WTC11 (cell line): ENCODE data around the gene CSPG4. TPM values are rescaled to one million over a fixed set of nuclear protein-coding genes. Genes with fewer than 3 reads are reported as not detected.
"Not testable (repeated sequence)": the region's sequence is repeated elsewhere in the genome, so short reads cannot be mapped to it uniquely, and the experiment has no call there.

Source experiments
- ATAC-seq: fragments of 200-7000 bp; cut with Tn5 transposase; 2 replicates; pipeline ENCODE4 v1.10.0; 2021; ENCODE audit warnings: mild to moderate bottlenecking, moderate library complexity
- CTCF ChIA-PET: fragments of 300-600 bp; sonication (Branson Sonifier 250); formaldehyde crosslinking; loops from one replicate; lab custom pipeline; 2021; ENCODE audit warnings: antibody characterized with exemption; lab: Charles Lee
- POLR2A ChIA-PET: fragments of 350-600 bp; sonication (Branson Sonifier 250); formaldehyde crosslinking; loops from one replicate; lab custom pipeline; 2021; ENCODE audit warnings: antibody characterized with exemption; lab: Charles Lee
- DNase-seq: peaks from one replicate; pipeline ENCODE4 v3.0.0; 2021; ENCODE audit warnings: low spot score
- H3K27ac Mint-ChIP-seq: 2 replicates; pipeline ENCODE4 v1.8.0; 2021; ENCODE audit warnings: mixed read lengths
- H3K27me3 Mint-ChIP-seq: 2 replicates; pipeline ENCODE4 v1.8.0; 2021; ENCODE audit warnings: low read depth, mild to moderate bottlenecking, moderate library complexity, mixed read lengths
- H3K36me3 Mint-ChIP-seq: 2 replicates; pipeline ENCODE4 v1.8.0; 2021; ENCODE audit warnings: mixed read lengths
- H3K4me1 Mint-ChIP-seq: 2 replicates; pipeline ENCODE4 v1.8.0; 2022; ENCODE audit warnings: mixed read lengths
- H3K4me3 Mint-ChIP-seq: 2 replicates; pipeline ENCODE4 v1.8.0; 2021; ENCODE audit warnings: mild to moderate bottlenecking, moderate library complexity, mixed read lengths
- H3K9me3 Mint-ChIP-seq: 2 replicates; pipeline ENCODE4 v1.8.0; 2021; ENCODE audit warnings: mixed read lengths
- NFATC4 ChIP-seq: fragments of 250-450 bp; sonication (Bioruptor Pico); IDR thresholded peaks from 2 replicates; pipeline ENCODE4 v1.9.0; 2021; ENCODE audit warnings: mild to moderate bottlenecking
- SMAD4 ChIP-seq: sonication (generic); formaldehyde crosslinking; IDR thresholded peaks from 2 replicates; pipeline ENCODE4 v1.8.0; 2022; ENCODE audit warnings: mild to moderate bottlenecking, missing genetic modification reagents
- total RNA-seq: library from RNA; stranded (reverse); gene quantifications from 3 replicates; pipeline ENCODE4 v1.2.3, GENCODE V29; 2021
- TF ChIP-seq, protein P1 (sequence below): fragments of 250-450 bp; sonication (Bioruptor Pico); IDR thresholded peaks from 2 replicates; pipeline ENCODE4 v1.9.0; 2021; ENCODE audit warnings: mild to moderate bottlenecking
- TF ChIP-seq, protein P2 (sequence below): sonication (generic); formaldehyde crosslinking; IDR thresholded peaks from 2 replicates; pipeline ENCODE4 v1.8.1; 2023; ENCODE audit warnings: mild to moderate bottlenecking, missing genetic modification reagents, borderline replicate concordance
- TF ChIP-seq, protein P3 (sequence below): sonication (generic); formaldehyde crosslinking; IDR thresholded peaks from 2 replicates; pipeline ENCODE4 v1.8.1; 2022; ENCODE audit warnings: low read depth, mild to moderate bottlenecking, moderate library complexity, missing genetic modification reagents, borderline replicate concordance
- TF ChIP-seq, protein P4 (sequence below): fragments of 250-450 bp; sonication (Bioruptor Pico); IDR thresholded peaks from 2 replicates; pipeline ENCODE4 v2.1.2; 2022; ENCODE audit warnings: mild to moderate bottlenecking, moderate library complexity
- TF ChIP-seq, protein P5 (sequence below): fragments of 250-450 bp; sonication (Bioruptor Pico); IDR thresholded peaks from 2 replicates; pipeline ENCODE4 v1.9.0; 2021; ENCODE audit warnings: mild to moderate bottlenecking
- TF ChIP-seq, protein P6 (sequence below): sonication (generic); formaldehyde crosslinking; IDR thresholded peaks from 2 replicates; pipeline ENCODE4 v1.8.1; 2023; ENCODE audit warnings: mild to moderate bottlenecking, missing genetic modification reagents

Gene CSPG4
- total RNA-seq, 1 experiment from 2014 or later = 2.9 TPM

DNA sequence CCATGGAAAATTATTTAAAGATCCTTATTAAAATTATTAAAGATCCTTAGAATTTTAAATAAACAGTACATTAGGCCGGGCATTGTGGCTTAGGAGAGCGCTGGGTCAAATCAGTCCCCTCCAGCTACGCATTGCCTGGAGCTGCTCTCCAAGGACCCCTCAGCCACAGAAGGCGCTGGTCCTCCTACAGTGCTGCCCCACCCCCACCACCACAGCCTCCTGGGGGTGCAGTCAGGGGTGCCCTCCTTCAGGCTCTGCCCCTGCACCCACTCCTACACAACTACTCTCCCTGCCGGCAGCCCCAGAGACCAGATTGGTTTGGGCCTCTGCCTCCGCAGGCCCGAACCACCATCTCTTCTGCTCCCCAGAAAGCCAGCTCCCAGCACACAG lies 47.5 kb upstream of the CSPG4 start:
- H3K27me3 Mint-ChIP-seq, DNase-seq, POLR2A ChIA-PET, H3K4me3 Mint-ChIP-seq, H3K9me3 Mint-ChIP-seq, ATAC-seq, H3K36me3 Mint-ChIP-seq: not testable (repeated sequence)
- Mint-ChIP-seq H3K4me1 (peaks cover 25% of the 10 kb centered on the region), H3K27ac (peak overlapping the region; percentile 82)
- CTCF ChIA-PET = interaction anchor here (0.9 kb wide), 2 partner anchors 42 to 74 kb away, joined by 3 to 4 read pairs; no protein-coding TSS in a partner anchor

DNA sequence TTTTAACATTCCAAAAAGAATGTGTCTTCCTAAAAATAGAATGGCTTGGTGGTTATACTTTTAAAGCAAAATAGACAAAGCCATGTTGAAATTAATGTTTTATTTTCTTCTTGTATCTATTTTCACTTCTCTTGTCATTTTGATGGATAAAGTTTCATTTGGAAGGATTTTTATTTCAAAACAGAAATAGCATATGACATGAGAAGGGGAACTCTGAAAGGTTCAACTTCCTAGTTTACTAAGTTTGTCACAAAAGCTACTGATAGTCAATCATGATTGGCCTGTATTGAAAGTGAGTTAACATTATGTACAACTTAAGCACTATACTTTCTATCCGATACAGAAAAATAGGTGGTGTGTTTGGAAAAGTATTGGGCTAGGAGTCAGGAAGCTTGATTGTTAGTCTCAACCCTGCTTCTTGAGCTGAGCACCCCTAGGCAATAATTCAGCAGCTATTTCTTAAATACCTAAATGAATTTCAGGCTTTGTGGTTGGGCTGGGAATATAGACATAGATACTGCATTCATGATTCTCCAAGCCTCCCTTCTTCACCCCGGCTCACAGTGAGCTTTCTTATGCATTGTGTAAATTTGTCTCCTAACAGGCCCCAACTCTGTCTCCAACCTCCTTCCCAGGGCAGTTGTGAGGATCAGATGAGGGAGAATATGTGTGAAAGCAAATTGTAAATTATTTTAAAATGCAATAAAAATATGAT lies 46.9 kb upstream of the CSPG4 start:
- Mint-ChIP-seq H3K27me3 (peaks cover 3% of the 10 kb centered on the region), H3K4me1 (peaks cover 25% of the 10 kb centered on the region), H3K4me3 (peak overlapping the region; percentile 78), H3K36me3 (no peaks in the 10 kb centered on the region), H3K9me3 (no peaks in the 10 kb centered on the region), H3K27ac (peak overlapping the region; percentile 65; the same call in 1 of the 2 replicates)
- CTCF ChIA-PET = interaction anchor here (0.9 kb wide), 2 partner anchors 42 to 73 kb away, joined by 3 to 4 read pairs; no protein-coding TSS in a partner anchor
- DNase-seq = no peak
- no peak for TF ChIP-seq NFATC4 (CRISPR knock-in tag)
- TF ChIP-seq, protein P1, sequence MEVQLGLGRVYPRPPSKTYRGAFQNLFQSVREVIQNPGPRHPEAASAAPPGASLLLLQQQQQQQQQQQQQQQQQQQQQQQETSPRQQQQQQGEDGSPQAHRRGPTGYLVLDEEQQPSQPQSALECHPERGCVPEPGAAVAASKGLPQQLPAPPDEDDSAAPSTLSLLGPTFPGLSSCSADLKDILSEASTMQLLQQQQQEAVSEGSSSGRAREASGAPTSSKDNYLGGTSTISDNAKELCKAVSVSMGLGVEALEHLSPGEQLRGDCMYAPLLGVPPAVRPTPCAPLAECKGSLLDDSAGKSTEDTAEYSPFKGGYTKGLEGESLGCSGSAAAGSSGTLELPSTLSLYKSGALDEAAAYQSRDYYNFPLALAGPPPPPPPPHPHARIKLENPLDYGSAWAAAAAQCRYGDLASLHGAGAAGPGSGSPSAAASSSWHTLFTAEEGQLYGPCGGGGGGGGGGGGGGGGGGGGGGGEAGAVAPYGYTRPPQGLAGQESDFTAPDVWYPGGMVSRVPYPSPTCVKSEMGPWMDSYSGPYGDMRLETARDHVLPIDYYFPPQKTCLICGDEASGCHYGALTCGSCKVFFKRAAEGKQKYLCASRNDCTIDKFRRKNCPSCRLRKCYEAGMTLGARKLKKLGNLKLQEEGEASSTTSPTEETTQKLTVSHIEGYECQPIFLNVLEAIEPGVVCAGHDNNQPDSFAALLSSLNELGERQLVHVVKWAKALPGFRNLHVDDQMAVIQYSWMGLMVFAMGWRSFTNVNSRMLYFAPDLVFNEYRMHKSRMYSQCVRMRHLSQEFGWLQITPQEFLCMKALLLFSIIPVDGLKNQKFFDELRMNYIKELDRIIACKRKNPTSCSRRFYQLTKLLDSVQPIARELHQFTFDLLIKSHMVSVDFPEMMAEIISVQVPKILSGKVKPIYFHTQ (CRISPR knock-in tag) = no peak
- TF ChIP-seq, protein P2, sequence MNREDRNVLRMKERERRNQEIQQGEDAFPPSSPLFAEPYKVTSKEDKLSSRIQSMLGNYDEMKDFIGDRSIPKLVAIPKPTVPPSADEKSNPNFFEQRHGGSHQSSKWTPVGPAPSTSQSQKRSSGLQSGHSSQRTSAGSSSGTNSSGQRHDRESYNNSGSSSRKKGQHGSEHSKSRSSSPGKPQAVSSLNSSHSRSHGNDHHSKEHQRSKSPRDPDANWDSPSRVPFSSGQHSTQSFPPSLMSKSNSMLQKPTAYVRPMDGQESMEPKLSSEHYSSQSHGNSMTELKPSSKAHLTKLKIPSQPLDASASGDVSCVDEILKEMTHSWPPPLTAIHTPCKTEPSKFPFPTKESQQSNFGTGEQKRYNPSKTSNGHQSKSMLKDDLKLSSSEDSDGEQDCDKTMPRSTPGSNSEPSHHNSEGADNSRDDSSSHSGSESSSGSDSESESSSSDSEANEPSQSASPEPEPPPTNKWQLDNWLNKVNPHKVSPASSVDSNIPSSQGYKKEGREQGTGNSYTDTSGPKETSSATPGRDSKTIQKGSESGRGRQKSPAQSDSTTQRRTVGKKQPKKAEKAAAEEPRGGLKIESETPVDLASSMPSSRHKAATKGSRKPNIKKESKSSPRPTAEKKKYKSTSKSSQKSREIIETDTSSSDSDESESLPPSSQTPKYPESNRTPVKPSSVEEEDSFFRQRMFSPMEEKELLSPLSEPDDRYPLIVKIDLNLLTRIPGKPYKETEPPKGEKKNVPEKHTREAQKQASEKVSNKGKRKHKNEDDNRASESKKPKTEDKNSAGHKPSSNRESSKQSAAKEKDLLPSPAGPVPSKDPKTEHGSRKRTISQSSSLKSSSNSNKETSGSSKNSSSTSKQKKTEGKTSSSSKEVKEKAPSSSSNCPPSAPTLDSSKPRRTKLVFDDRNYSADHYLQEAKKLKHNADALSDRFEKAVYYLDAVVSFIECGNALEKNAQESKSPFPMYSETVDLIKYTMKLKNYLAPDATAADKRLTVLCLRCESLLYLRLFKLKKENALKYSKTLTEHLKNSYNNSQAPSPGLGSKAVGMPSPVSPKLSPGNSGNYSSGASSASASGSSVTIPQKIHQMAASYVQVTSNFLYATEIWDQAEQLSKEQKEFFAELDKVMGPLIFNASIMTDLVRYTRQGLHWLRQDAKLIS (CRISPR knock-in tag) = no peak
- TF ChIP-seq, protein P3, sequence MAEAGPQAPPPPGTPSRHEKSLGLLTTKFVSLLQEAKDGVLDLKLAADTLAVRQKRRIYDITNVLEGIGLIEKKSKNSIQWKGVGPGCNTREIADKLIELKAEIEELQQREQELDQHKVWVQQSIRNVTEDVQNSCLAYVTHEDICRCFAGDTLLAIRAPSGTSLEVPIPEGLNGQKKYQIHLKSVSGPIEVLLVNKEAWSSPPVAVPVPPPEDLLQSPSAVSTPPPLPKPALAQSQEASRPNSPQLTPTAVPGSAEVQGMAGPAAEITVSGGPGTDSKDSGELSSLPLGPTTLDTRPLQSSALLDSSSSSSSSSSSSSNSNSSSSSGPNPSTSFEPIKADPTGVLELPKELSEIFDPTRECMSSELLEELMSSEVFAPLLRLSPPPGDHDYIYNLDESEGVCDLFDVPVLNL (CRISPR knock-in tag) = no peak
- TF ChIP-seq, protein P4, sequence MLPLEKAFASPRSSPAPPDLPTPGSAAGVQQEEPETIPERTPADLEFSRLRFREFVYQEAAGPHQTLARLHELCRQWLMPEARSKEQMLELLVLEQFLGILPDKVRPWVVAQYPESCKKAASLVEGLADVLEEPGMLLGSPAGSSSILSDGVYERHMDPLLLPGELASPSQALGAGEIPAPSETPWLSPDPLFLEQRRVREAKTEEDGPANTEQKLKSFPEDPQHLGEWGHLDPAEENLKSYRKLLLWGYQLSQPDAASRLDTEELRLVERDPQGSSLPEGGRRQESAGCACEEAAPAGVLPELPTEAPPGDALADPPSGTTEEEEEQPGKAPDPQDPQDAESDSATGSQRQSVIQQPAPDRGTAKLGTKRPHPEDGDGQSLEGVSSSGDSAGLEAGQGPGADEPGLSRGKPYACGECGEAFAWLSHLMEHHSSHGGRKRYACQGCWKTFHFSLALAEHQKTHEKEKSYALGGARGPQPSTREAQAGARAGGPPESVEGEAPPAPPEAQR (CRISPR knock-in tag) = no peak
- TF ChIP-seq, protein P5, sequence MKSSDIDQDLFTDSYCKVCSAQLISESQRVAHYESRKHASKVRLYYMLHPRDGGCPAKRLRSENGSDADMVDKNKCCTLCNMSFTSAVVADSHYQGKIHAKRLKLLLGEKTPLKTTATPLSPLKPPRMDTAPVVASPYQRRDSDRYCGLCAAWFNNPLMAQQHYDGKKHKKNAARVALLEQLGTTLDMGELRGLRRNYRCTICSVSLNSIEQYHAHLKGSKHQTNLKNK (CRISPR knock-in tag) = no peak
- TF ChIP-seq SMAD4 = no peak
- TF ChIP-seq, protein P6, sequence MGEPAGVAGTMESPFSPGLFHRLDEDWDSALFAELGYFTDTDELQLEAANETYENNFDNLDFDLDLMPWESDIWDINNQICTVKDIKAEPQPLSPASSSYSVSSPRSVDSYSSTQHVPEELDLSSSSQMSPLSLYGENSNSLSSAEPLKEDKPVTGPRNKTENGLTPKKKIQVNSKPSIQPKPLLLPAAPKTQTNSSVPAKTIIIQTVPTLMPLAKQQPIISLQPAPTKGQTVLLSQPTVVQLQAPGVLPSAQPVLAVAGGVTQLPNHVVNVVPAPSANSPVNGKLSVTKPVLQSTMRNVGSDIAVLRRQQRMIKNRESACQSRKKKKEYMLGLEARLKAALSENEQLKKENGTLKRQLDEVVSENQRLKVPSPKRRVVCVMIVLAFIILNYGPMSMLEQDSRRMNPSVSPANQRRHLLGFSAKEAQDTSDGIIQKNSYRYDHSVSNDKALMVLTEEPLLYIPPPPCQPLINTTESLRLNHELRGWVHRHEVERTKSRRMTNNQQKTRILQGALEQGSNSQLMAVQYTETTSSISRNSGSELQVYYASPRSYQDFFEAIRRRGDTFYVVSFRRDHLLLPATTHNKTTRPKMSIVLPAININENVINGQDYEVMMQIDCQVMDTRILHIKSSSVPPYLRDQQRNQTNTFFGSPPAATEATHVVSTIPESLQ (CRISPR knock-in tag) = no peak
- ATAC-seq = no peak
- POLR2A ChIA-PET = no interaction called here
